Karpas-422 (cell line): ENCODE data around the gene PDE6D. TPM values are rescaled to one million over a fixed set of nuclear protein-coding genes. Genes with fewer than 3 reads are reported as not detected.
"Not testable (repeated sequence)": the region's sequence is repeated elsewhere in the genome, so short reads cannot be mapped to it uniquely, and the experiment has no call there.

Source experiments
- DNase-seq: peaks from one replicate; pipeline ENCODE4 v3.0.0-alpha.2; 2015
- H2AFZ ChIP-seq: fragments of 200-600 bp; sonication (generic); 2 replicates; pipeline ENCODE4 v1.6.1; 2014; ENCODE audit warnings: antibody characterized with exemption, low read length, mixed read lengths
- H3K27ac ChIP-seq: fragments of 200-600 bp; sonication (generic); 2 replicates; pipeline ENCODE4 v1.5.1; 2014; ENCODE audit warnings: mild to moderate bottlenecking, low read length, moderate library complexity
- H3K27me3 ChIP-seq: fragments of 200-600 bp; sonication (generic); 2 replicates; pipeline ENCODE4 v1.6.1; 2014; ENCODE audit warnings: low read length, mixed read lengths
- H3K36me3 ChIP-seq: fragments of 200-600 bp; sonication (generic); 2 replicates; pipeline ENCODE4 v1.6.1; 2014; ENCODE audit warnings: low read length, mixed read lengths; ENCODE audit not compliant: insufficient read depth
- H3K4me1 ChIP-seq: fragments of 200-600 bp; sonication (generic); 2 replicates; pipeline ENCODE4 v1.6.1; 2014; ENCODE audit warnings: mild to moderate bottlenecking, low read length, mixed read lengths
- H3K4me2 ChIP-seq: fragments of 200-600 bp; sonication (generic); 2 replicates; pipeline ENCODE4 v1.6.1; 2014; ENCODE audit warnings: low read length, low read depth, mild to moderate bottlenecking; ENCODE audit not compliant: poor library complexity, severe bottlenecking
- H3K4me3 ChIP-seq: fragments of 200-600 bp; sonication (generic); 2 replicates; pipeline ENCODE4 v1.5.1; 2014; ENCODE audit warnings: mild to moderate bottlenecking, antibody characterized with exemption, low read length, mixed read lengths
- H3K79me2 ChIP-seq: fragments of 200-600 bp; sonication (generic); 2 replicates; pipeline ENCODE4 v1.6.1; 2014; ENCODE audit warnings: mild to moderate bottlenecking, low read length, mixed read lengths
- H3K9ac ChIP-seq: fragments of 200-600 bp; sonication (generic); 2 replicates; pipeline ENCODE4 v1.6.0; 2014; ENCODE audit warnings: low read length
- H3K9me2 ChIP-seq: fragments of 200-600 bp; sonication (generic), shearing (Covaris generic); replicated peaks from 2 replicates; pipeline ENCODE4 v1.6.0; 2014; ENCODE audit warnings: mild to moderate bottlenecking, low read length, moderate library complexity; ENCODE audit not compliant: insufficient read depth
- H3K9me3 ChIP-seq: fragments of 300-700, 200-600 bp; sonication (generic); 2 replicates; pipeline ENCODE4 v1.6.1; 2014; ENCODE audit warnings: low read length, mixed read lengths
- H4K20me1 ChIP-seq: fragments of 200-600 bp; sonication (generic); 2 replicates; pipeline ENCODE4 v1.6.1; 2014; ENCODE audit warnings: mild to moderate bottlenecking, antibody characterized with exemption, low read length, low read depth; ENCODE audit not compliant: insufficient read depth
- total RNA-seq: library from RNA; depleted of rRNA; stranded (reverse); fragments of >200 nt; shearing (Covaris generic); gene quantifications from 2 replicates; pipeline ENCODE4 v1.2.3, GENCODE V29; 2014; ENCODE audit warnings: low replicate concordance

The PDE6D gene
- total RNA-seq, 1 experiment from 2014 or later: 87.8 TPM

DNA sequence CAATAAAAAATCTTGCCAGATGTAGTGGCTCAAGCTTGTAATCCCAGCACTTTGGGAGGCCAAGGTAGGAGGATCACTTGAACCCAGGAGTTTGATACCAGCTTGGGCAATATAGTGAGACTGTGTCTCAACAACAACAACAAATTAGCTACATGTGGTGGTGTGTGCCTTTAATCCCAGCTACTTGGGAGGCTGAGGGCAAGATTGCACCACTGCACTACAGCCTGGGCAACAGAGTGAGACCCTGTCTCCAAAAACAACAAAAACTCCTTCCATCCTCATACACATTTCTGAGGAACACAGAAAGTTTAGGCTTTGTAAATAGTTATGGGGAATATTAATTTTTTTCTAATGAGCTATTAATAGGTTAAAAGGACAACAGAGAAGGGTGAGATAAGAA, 17.0 kb downstream of the PDE6D start:
- Histone ChIP-seq H3K4me3 (no peak overlapping the region), H4K20me1 (no peaks in the 10 kb centered on the region), H3K36me3 (no peaks in the 10 kb centered on the region), H3K9me3 (no peaks in the 10 kb centered on the region), H2AFZ (no peak overlapping the region), H3K27ac (no peak overlapping the region), H3K4me1 (peaks cover 19% of the 10 kb centered on the region), H3K9me2 (no peaks in the 10 kb centered on the region), H3K79me2 (peaks cover 77% of the 10 kb centered on the region), H3K9ac (no peak overlapping the region), H3K4me2 (no peak overlapping the region), H3K27me3 (no peaks in the 10 kb centered on the region)
- DNase-seq: no peak

DNA sequence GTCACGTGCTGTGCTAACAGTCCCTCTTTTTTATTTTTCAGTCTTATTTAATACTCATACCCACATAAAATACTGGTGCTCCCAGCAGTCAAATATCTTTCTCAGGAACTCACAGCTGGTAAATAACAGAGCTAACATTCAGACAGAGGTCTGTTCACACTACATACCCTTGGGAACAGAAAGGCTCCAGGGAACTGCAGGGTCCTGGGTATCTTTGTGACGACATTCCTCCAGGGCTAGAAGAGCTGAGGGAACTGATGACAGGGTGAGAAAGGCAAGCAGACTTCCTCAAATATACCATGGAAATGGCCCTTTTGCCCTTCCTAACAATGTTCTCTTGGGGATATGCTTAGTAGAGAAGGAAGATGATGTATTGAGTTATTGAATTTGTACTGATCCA, 19.3 kb downstream of the PDE6D start:
- H4K20me1 ChIP-seq: no peaks in the 10 kb centered on the region
- H3K9ac ChIP-seq: no peak overlapping the region
- no peaks in the 10 kb centered on the region for H3K9me3 ChIP-seq
- H3K4me1 ChIP-seq: peaks cover 26% of the 10 kb centered on the region
- no peaks in the 10 kb centered on the region for H3K36me3 ChIP-seq
- no peaks in the 10 kb centered on the region for H3K27me3 ChIP-seq
- H3K4me3 ChIP-seq: no peak overlapping the region
- H3K9me2 ChIP-seq: no peaks in the 10 kb centered on the region
- no peak for DNase-seq
- no peak overlapping the region for H3K27ac ChIP-seq
- peaks cover 81% of the 10 kb centered on the region for H3K79me2 ChIP-seq
- H2AFZ ChIP-seq: no peak overlapping the region
- no peak overlapping the region for H3K4me2 ChIP-seq

DNA sequence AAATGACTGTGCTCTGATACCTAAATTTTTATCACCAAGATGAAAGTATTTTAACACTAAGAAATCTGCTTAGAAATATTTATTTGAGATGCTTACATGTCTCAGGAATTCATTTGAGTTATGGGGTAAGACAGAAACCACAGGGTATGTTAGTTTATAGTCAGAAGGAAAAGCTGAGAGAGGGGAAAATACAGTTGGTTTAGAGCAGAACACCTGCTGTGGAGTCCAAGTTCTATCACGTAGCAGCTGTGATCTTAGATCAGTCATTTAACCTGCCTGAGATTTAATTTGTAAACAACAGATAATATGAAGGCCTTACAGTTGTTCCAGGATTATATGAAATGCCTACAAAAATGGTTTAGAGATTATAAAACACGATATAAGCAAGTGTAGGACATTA, 29.0 kb downstream of the PDE6D start:
- peaks cover 26% of the 10 kb centered on the region for H3K4me1 ChIP-seq
- H3K27me3 ChIP-seq: no peaks in the 10 kb centered on the region
- H2AFZ ChIP-seq: no peak overlapping the region
- H3K36me3 ChIP-seq: no peaks in the 10 kb centered on the region
- no peak overlapping the region for H3K4me2 ChIP-seq
- H3K27ac ChIP-seq: no peak overlapping the region
- H4K20me1 ChIP-seq: no peaks in the 10 kb centered on the region
- H3K9me2 ChIP-seq: no peaks in the 10 kb centered on the region
- no peaks in the 10 kb centered on the region for H3K9me3 ChIP-seq
- peaks cover 34% of the 10 kb centered on the region for H3K79me2 ChIP-seq
- no peak for DNase-seq
- no peak overlapping the region for H3K9ac ChIP-seq
- no peak overlapping the region for H3K4me3 ChIP-seq

DNA sequence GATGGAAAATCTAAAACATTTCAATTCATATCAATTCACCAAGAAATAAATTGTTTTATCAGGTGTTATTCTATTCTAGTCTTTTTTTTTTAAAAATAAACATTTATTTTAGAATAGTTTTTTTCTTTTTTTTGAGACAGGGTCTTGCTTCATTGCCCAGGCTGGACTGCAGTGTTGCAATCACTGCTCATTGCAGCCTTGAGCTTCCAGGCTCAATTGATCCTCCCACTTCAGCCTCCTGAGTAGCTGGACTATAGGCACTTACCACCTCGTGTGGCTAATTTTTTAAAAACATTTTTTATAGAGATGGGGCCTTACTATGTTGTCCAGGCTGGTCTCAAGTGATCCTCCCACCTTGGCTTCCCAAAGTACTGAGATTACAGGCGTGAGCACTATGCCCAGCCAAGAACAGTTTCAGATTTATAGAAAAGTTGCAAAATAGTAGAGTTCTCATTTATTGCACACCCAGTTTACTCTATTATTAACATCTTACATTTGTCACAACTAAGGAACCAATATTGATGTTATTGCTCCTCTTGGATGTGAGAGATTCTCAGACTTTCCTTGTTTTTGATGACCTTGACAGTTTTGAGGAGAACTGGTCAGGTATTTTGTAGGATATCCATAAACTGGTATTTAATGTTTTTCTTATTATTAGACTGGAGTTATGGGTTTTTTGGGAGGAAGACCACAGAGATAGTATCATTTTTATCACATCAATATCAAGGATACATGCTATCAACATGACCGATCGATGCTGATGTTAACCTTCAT, 29.9 kb downstream of the PDE6D start:
- Histone ChIP-seq H3K79me2 (peaks cover 32% of the 10 kb centered on the region), H2AFZ (no peak overlapping the region), H4K20me1 (no peaks in the 10 kb centered on the region), H3K4me1 (peaks cover 26% of the 10 kb centered on the region), H3K4me3 (no peak overlapping the region), H3K9me2 (no peaks in the 10 kb centered on the region), H3K4me2 (no peak overlapping the region), H3K9ac (no peak overlapping the region), H3K27ac (no peak overlapping the region), H3K9me3 (no peaks in the 10 kb centered on the region), H3K36me3 (no peaks in the 10 kb centered on the region), H3K27me3 (no peaks in the 10 kb centered on the region)
- DNase-seq: no peak

DNA sequence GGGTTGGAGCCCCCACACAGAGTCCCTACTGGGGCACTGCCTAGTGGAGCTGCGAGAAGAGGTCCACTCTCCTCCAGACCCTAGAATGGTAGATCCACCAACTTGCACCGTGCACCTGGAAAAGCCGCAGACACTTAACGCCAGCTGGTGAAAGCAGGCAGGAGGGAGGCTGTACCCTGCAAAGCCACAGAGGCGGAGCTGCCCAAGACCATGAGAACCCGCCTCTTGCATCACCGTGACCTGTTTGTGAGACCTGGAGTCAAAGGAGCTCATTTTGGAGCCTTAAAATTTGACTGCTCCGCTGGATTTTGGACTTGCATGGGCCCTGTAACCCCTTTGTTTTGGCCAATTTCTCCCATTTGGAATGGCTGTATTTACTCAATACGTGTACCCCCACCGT, 32.1 kb downstream of the PDE6D start:
- H3K9me3 ChIP-seq, H4K20me1 ChIP-seq, H3K9ac ChIP-seq, DNase-seq, H3K27me3 ChIP-seq, H3K36me3 ChIP-seq, H3K9me2 ChIP-seq, H2AFZ ChIP-seq, H3K4me3 ChIP-seq: not testable (repeated sequence)
- Histone ChIP-seq H3K4me2 (peak overlapping the region; percentile 11), H3K27ac (peak overlapping the region; percentile 55), H3K79me2 (peaks cover 19% of the 10 kb centered on the region), H3K4me1 (peaks cover 26% of the 10 kb centered on the region)

DNA sequence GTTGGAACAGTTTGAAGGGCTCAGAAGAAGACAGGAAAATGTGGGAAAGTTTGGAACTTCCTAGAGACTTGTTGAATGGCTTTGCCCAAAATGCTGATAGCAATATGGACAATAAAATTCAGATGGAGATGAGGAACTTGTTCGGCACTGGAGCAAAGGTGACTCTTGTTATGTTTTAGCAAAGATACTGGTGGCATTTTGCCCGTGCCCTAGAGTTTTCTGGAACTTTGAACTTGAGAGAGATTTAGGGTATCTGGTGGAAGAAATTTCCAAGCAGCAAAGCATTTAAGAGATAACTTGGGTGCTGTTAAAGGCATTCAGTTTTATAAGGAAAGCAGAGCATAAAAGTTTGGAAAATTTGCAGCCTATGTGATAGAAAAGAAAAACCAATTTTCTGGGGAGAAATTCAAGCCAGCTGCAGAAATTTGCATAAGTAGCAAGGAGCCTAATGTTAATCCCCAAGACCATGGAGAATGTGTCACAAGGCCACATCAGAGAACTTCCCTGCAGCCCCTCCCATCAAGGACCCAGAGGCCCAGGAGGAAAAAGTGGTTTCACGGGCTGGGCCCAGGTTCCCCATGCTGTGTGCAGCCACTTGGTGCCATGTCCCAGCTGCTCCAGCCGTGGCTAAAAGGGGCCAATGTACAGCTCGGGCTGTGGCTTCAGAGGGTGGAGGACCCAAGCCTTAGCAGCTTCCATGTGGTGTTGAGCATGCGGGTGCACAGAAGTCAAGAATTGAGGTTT, 32.8 kb downstream of the PDE6D start:
- not testable (repeated sequence) for H4K20me1 ChIP-seq, H3K4me3 ChIP-seq, H2AFZ ChIP-seq, H3K36me3 ChIP-seq, H3K9ac ChIP-seq, H3K9me2 ChIP-seq, H3K27me3 ChIP-seq, H3K9me3 ChIP-seq, DNase-seq
- Histone ChIP-seq H3K27ac (peak overlapping the region; percentile 55), H3K79me2 (peaks cover 14% of the 10 kb centered on the region), H3K4me1 (peaks cover 26% of the 10 kb centered on the region), H3K4me2 (peak overlapping the region; percentile 11)

DNA sequence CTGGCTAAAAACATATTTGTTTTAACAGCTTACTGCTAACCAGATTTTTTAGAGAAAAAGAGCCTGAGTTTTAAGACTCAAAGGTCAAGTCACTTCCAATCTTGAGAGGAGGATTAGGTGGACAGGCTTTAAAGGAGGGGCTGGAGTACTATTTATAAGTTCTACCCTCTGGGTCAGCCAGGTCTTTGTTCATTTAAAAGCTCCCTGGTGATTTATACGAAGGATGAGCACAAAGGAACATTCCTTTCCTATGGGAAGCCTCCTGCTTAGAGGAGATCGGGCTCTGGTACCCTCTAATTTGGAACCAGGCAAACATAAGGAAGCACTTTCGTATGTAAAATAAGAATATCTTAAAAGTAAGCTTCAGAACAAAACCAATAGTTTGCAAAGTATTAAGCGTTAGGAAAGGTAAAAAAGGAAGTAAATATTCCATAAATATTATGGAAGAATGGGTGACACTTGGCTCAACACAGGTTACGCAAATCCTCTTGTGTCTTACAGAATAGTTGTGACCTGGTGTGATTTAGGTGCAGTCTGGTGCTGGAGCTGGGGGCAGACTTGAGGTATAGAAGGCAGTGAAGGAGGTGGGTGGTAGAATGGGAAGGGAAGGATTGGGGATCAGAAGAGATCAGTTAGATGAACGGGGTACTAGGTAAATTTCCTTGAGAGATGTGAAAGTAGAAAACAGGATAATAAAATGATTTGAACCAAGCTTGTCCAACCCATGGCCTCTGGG, 35.6 kb downstream of the PDE6D start:
- Histone ChIP-seq H3K36me3 (no peaks in the 10 kb centered on the region), H3K79me2 (no peaks in the 10 kb centered on the region), H3K4me1 (peaks cover 23% of the 10 kb centered on the region), H3K27me3 (no peaks in the 10 kb centered on the region), H3K9ac (no peak overlapping the region), H2AFZ (no peak overlapping the region), H3K4me2 (no peak overlapping the region), H3K9me3 (no peaks in the 10 kb centered on the region), H3K9me2 (no peaks in the 10 kb centered on the region), H3K4me3 (no peak overlapping the region), H3K27ac (no peak overlapping the region), H4K20me1 (no peaks in the 10 kb centered on the region)
- DNase-seq: no peak
